GM23338 (cell line): ENCODE data around the gene ZMYM5. TPM values are rescaled to one million over a fixed set of nuclear protein-coding genes. Genes with fewer than 3 reads are reported as not detected.

Experiments
- ATAC-seq: fragments of 200-7000 bp; cut with Tn5 transposase; 3 replicates; pipeline ENCODE4 v1.9.1; 2020
- DNase-seq: peaks from one replicate; pipeline ENCODE4 v3.0.0-alpha.2; 2015; ENCODE audit warnings: low spot score
- H2AFZ ChIP-seq: fragments of 200-600 bp; sonication (generic); 2 replicates; pipeline ENCODE4 v1.8.0; 2016; ENCODE audit warnings: antibody characterized with exemption, mild to moderate bottlenecking, moderate library complexity
- H3F3A ChIP-seq: fragments of 200-600 bp; sonication (generic); replicated peaks from 2 replicates; pipeline ENCODE4 v1.8.0; 2017; ENCODE audit warnings: antibody characterized with exemption, mixed run types, low read depth
- H3K27ac ChIP-seq: fragments of 200-600 bp; sonication (generic); 2 replicates; pipeline ENCODE4 v1.6.1; 2016; ENCODE audit warnings: low read depth
- H3K27me3 ChIP-seq: fragments of 200-600 bp; sonication (generic); 2 replicates; pipeline ENCODE4 v1.8.0; 2016; ENCODE audit warnings: mild to moderate bottlenecking, mixed run types, moderate library complexity; ENCODE audit not compliant: insufficient read depth
- H3K36me3 ChIP-seq: fragments of 200-600 bp; sonication (generic); 2 replicates; pipeline ENCODE4 v1.8.0; 2016; ENCODE audit warnings: mild to moderate bottlenecking; ENCODE audit not compliant: insufficient read depth
- H3K4me1 ChIP-seq: fragments of 200-600 bp; sonication (generic); 2 replicates; pipeline ENCODE4 v1.8.0; 2016; ENCODE audit warnings: mild to moderate bottlenecking, moderate library complexity; ENCODE audit not compliant: insufficient read depth
- H3K4me2 ChIP-seq: fragments of 200-600 bp; sonication (generic); 2 replicates; pipeline ENCODE4 v1.7.1; 2017; ENCODE audit warnings: mixed run types
- H3K4me3 ChIP-seq: fragments of 200-600 bp; sonication (generic); 2 replicates; pipeline ENCODE4 v1.6.1; 2016; ENCODE audit warnings: mixed run types
- H3K79me2 ChIP-seq: fragments of 200-600 bp; sonication (generic); replicated peaks from 2 replicates; pipeline ENCODE4 v1.8.0; 2017; ENCODE audit warnings: mild to moderate bottlenecking; ENCODE audit not compliant: insufficient read depth
- H3K9me2 ChIP-seq: fragments of 200-600 bp; sonication (generic); 2 replicates; pipeline ENCODE4 v1.8.0; 2017; ENCODE audit not compliant: insufficient read depth
- H4K20me1 ChIP-seq: fragments of 200-600 bp; sonication (generic); replicated peaks from 2 replicates; pipeline ENCODE4 v1.8.0; 2017; ENCODE audit warnings: mild to moderate bottlenecking; ENCODE audit not compliant: insufficient read depth
- H3K27ac Mint-ChIP-seq: 2 replicates; pipeline ENCODE4 v1.8.0; 2020; ENCODE audit warnings: inconsistent platforms, mild to moderate bottlenecking, moderate library complexity, mixed read lengths
- H3K27me3 Mint-ChIP-seq: 3 replicates; pipeline ENCODE4 v1.8.0; 2022; ENCODE audit warnings: low read depth, mild to moderate bottlenecking, moderate library complexity, mixed read lengths, inconsistent platforms; ENCODE audit not compliant: insufficient read depth, poor library complexity
- H3K36me3 Mint-ChIP-seq: 3 replicates; pipeline ENCODE4 v1.8.0; 2021; ENCODE audit warnings: low read depth, mild to moderate bottlenecking, inconsistent platforms, moderate library complexity, mixed read lengths
- H3K4me1 Mint-ChIP-seq: 3 replicates; pipeline ENCODE4 v1.8.0; 2020; ENCODE audit warnings: mild to moderate bottlenecking, inconsistent platforms, mixed read lengths
- H3K4me3 Mint-ChIP-seq: 3 replicates; pipeline ENCODE4 v1.8.0; 2021; ENCODE audit warnings: moderate library complexity, mild to moderate bottlenecking, inconsistent platforms, mixed read lengths
- H3K9me3 Mint-ChIP-seq: 3 replicates; pipeline ENCODE4 v1.8.0; 2020; ENCODE audit warnings: moderate library complexity, mild to moderate bottlenecking, inconsistent platforms, mixed read lengths
- CREB1 ChIP-seq: fragments of 250-450 bp; sonication (Bioruptor Pico); IDR thresholded peaks from 2 replicates; pipeline ENCODE4 v1.5.0; 2020; ENCODE audit warnings: low read depth, mild to moderate bottlenecking, moderate library complexity
- CTCF ChIP-seq, 2 experiments: fragments of 200-600 bp in 1 of 2; sonication (generic) in 1 of 2; conservative IDR thresholded peaks; 2 replicates each; pipeline versions ENCODE4 v1.5.1 to v1.6.1; 2016 to 2017; ENCODE audit warnings: antibody characterized with exemption in 2 of 2, low read depth in 2 of 2, mild to moderate bottlenecking in 2 of 2, moderate library complexity in 1 of 2
- EZH2 ChIP-seq: fragments of 200-600 bp; sonication (generic); IDR thresholded peaks from one replicate; pipeline ENCODE4 v1.8.0; 2017; ENCODE audit warnings: antibody characterized with exemption, mild to moderate bottlenecking, low read depth; ENCODE audit not compliant: unreplicated experiment
- EZH2phosphoT487 ChIP-seq: fragments of 200-600 bp; sonication (generic); IDR thresholded peaks from one replicate; pipeline ENCODE4 v1.8.1; 2018; ENCODE audit warnings: antibody characterized with exemption; ENCODE audit not compliant: unreplicated experiment
- JUNB ChIP-seq: IDR thresholded peaks from one replicate; pipeline ENCODE4 v1.6.1; 2016; ENCODE audit warnings: antibody characterized with exemption; ENCODE audit not compliant: unreplicated experiment
- NANOG ChIP-seq: IDR thresholded peaks from 2 replicates; pipeline ENCODE4 v1.6.1; 2016; ENCODE audit warnings: antibody characterized with exemption, borderline replicate concordance
- POLR2AphosphoS5 ChIP-seq: IDR thresholded peaks from 2 replicates; pipeline ENCODE4 v1.6.1; 2016; ENCODE audit warnings: antibody characterized with exemption, low read depth
- STAT1 ChIP-seq: IDR thresholded peaks from one replicate; pipeline ENCODE4 v1.6.1; 2016; ENCODE audit warnings: antibody characterized with exemption; ENCODE audit not compliant: unreplicated experiment
- ZNF114 ChIP-seq: fragments of 250-450 bp; sonication (Bioruptor Pico); IDR thresholded peaks from 2 replicates; pipeline ENCODE4 v1.5.0; 2020; ENCODE audit warnings: mild to moderate bottlenecking, moderate library complexity
- ZNF331 ChIP-seq: fragments of 250-450 bp; sonication (Bioruptor Pico); IDR thresholded peaks from 2 replicates; pipeline ENCODE4 v1.5.0; 2020; ENCODE audit warnings: low read depth, mild to moderate bottlenecking, moderate library complexity
- polyA plus RNA-seq: library from polyadenylated mRNA; unstranded; fragments of >200 nt; fragmentation: Nextera tagmentation; extraction: Ambion mirVana; gene quantifications from 2 replicates; pipeline ENCODE4 v1.2.1, GENCODE V29; 2016
- total RNA-seq: library from RNA; depleted of rRNA; stranded (reverse); fragments of >200 nt; shearing (Covaris generic); gene quantifications from 2 replicates; pipeline ENCODE4 v1.2.3, GENCODE V29; 2014
- TF ChIP-seq, protein P1 (sequence below): fragments of 250-450 bp; sonication (Bioruptor Pico); IDR thresholded peaks from 2 replicates; pipeline ENCODE4 v1.5.0; 2020; ENCODE audit warnings: mild to moderate bottlenecking, moderate library complexity
- TF ChIP-seq, protein P2 (sequence below): IDR thresholded peaks from 2 replicates; pipeline ENCODE4 v1.6.1; 2016; ENCODE audit warnings: antibody characterized with exemption

Gene ZMYM5
- total and polyA plus RNA-seq, 2 experiments from 2014 or later = 11.2 to 17.2 TPM

- Histone ChIP-seq H2AFZ (no peak overlapping the region), H3K4me1 (0 out of 2 replicates have a peak, but pooled peaks cover 7% of the 10 kb centered on the region), H3K4me3 (no peak overlapping the region), H3K4me2 (0 out of 2 replicates have a peak overlapping the region, but pooled peaks have one; percentile 5), H3F3A (no peaks in the 10 kb centered on the region), H3K79me2 (no peaks in the 10 kb centered on the region), H3K27me3 (no peaks in the 10 kb centered on the region), H4K20me1 (no peaks in the 10 kb centered on the region), H3K36me3 (no peaks in the 10 kb centered on the region), H3K9me2 (no peaks in the 10 kb centered on the region), H3K27ac (peak overlapping the region; percentile 57)
- Mint-ChIP-seq H3K4me3 (peak overlapping the region; percentile 25), H3K4me1 (peaks cover 7% of the 10 kb centered on the region; the same call in 2 of the 3 replicates), H3K27me3 (peaks cover 6% of the 10 kb centered on the region), H3K27ac (peak overlapping the region; percentile 86), H3K36me3 (no peaks in the 10 kb centered on the region), H3K9me3 (no peaks in the 10 kb centered on the region; the same call in 1 of the 3 replicates)
- peak; percentile 91 for DNase-seq
- TF ChIP-seq NANOG (no peak), CREB1 (CRISPR knock-in tag) (peak; percentile 29; the same call in 1 of the 2 replicates), ZNF331 (CRISPR knock-in tag) (no peak), STAT1 (no peak)
- peak; percentile 74 for ATAC-seq
Measured at GRCh38 chr13:19794631-19795030, 68.8 kb downstream of the ZMYM5 start.

DNA sequence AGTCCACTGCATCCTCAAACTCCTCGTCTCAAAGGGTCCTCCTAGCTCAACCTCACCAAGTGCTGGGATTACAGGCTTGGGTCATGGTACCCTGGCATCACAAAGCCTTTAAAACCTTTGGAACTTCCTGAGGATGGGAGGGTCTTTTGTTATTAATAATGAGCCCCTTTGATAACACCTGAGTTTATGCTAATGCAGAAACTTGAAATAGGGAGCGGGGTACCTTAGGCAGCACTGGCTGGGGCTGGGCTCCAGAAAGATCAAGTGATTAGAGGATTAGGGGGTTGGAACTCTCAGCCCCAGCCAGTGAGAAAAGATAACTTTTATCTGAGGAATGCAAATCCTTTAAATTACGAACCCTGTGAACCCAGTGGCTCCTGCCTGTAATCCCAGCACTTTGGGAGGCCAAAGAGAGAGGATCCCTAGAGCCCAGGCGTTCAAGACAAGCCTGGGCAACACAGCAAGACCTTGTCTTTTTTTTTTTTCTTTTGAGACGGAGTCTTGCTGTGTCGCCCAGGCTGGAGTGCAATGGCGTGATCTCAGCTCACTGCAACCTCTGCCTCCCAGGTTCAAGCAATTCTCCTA is 71.4 kb downstream of the ZMYM5 start:
- DNase-seq = peak; percentile 67
- Mint-ChIP-seq H3K9me3 (no peaks in the 10 kb centered on the region; the same call in 1 of the 3 replicates), H3K4me1 (peaks cover 7% of the 10 kb centered on the region; the same call in 2 of the 3 replicates), H3K27ac (no peak overlapping the region), H3K4me3 (no peak overlapping the region), H3K27me3 (peaks cover 8% of the 10 kb centered on the region), H3K36me3 (no peaks in the 10 kb centered on the region)
- no peak overlapping the region for H2AFZ ChIP-seq
- H4K20me1 ChIP-seq = no peaks in the 10 kb centered on the region
- no peaks in the 10 kb centered on the region for H3K36me3 ChIP-seq
- no peak overlapping the region for H3K4me2 ChIP-seq
- H3K79me2 ChIP-seq = no peaks in the 10 kb centered on the region
- H3K4me1 ChIP-seq = 0 out of 2 replicates have a peak, but pooled peaks cover 7% of the 10 kb centered on the region
- H3K4me3 ChIP-seq = no peak overlapping the region
- peak; percentile 74 for ATAC-seq
- no peaks in the 10 kb centered on the region for H3F3A ChIP-seq
- H3K9me2 ChIP-seq = no peaks in the 10 kb centered on the region
- peak overlapping the region; percentile 45; the same call in 1 of the 2 replicates for H3K27ac ChIP-seq
- no peaks in the 10 kb centered on the region for H3K27me3 ChIP-seq
- TF ChIP-seq NANOG (no peak), CTCF (conservative IDR thresholded peaks at IDR 0.05; ENCODE audit: low read depth in 2 of 2) (no peak), EZH2 (no peak), POLR2AphosphoS5 (no peak), CREB1 (CRISPR knock-in tag) (no peak), EZH2phosphoT487 (no peak), ZNF331 (CRISPR knock-in tag) (no peak), ZNF114 (CRISPR knock-in tag) (no peak), JUNB (no peak), STAT1 (no peak)
- TF ChIP-seq, protein P1, sequence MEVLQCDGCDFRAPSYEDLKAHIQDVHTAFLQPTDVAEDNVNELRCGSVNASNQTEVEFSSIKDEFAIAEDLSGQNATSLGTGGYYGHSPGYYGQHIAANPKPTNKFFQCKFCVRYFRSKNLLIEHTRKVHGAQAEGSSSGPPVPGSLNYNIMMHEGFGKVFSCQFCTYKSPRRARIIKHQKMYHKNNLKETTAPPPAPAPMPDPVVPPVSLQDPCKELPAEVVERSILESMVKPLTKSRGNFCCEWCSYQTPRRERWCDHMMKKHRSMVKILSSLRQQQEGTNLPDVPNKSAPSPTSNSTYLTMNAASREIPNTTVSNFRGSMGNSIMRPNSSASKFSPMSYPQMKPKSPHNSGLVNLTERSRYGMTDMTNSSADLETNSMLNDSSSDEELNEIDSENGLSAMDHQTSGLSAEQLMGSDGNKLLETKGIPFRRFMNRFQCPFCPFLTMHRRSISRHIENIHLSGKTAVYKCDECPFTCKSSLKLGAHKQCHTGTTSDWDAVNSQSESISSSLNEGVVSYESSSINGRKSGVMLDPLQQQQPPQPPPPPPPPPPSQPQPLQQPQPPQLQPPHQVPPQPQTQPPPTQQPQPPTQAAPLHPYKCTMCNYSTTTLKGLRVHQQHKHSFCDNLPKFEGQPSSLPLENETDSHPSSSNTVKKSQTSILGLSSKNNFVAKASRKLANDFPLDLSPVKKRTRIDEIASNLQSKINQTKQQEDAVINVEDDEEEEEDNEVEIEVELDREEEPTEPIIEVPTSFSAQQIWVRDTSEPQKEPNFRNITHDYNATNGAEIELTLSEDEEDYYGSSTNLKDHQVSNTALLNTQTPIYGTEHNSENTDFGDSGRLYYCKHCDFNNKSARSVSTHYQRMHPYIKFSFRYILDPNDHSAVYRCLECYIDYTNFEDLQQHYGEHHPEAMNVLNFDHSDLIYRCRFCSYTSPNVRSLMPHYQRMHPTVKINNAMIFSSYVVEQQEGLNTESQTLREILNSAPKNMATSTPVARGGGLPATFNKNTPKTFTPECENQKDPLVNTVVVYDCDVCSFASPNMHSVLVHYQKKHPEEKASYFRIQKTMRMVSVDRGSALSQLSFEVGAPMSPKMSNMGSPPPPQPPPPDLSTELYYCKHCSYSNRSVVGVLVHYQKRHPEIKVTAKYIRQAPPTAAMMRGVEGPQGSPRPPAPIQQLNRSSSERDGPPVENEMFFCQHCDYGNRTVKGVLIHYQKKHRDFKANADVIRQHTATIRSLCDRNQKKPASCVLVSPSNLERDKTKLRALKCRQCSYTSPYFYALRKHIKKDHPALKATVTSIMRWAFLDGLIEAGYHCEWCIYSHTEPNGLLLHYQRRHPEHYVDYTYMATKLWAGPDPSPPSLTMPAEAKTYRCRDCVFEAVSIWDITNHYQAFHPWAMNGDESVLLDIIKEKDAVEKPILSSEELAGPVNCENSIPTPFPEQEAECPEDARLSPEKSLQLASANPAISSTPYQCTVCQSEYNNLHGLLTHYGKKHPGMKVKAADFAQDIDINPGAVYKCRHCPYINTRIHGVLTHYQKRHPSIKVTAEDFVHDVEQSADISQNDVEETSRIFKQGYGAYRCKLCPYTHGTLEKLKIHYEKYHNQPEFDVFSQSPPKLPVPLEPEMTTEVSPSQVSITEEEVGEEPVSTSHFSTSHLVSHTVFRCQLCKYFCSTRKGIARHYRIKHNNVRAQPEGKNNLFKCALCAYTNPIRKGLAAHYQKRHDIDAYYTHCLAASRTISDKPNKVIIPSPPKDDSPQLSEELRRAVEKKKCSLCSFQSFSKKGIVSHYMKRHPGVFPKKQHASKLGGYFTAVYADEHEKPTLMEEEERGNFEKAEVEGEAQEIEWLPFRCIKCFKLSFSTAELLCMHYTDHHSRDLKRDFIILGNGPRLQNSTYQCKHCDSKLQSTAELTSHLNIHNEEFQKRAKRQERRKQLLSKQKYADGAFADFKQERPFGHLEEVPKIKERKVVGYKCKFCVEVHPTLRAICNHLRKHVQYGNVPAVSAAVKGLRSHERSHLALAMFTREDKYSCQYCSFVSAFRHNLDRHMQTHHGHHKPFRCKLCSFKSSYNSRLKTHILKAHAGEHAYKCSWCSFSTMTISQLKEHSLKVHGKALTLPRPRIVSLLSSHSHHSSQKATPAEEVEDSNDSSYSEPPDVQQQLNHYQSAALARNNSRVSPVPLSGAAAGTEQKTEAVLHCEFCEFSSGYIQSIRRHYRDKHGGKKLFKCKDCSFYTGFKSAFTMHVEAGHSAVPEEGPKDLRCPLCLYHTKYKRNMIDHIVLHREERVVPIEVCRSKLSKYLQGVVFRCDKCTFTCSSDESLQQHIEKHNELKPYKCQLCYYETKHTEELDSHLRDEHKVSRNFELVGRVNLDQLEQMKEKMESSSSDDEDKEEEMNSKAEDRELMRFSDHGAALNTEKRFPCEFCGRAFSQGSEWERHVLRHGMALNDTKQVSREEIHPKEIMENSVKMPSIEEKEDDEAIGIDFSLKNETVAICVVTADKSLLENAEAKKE = no peak
- TF ChIP-seq, protein P2, sequence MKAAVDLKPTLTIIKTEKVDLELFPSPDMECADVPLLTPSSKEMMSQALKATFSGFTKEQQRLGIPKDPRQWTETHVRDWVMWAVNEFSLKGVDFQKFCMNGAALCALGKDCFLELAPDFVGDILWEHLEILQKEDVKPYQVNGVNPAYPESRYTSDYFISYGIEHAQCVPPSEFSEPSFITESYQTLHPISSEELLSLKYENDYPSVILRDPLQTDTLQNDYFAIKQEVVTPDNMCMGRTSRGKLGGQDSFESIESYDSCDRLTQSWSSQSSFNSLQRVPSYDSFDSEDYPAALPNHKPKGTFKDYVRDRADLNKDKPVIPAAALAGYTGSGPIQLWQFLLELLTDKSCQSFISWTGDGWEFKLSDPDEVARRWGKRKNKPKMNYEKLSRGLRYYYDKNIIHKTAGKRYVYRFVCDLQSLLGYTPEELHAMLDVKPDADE = no peak
